Subcutaneous adipose tissue (tissue), 4 donors: ENCODE measurements around the gene SEMA5B. TPM values are rescaled to one million over a fixed set of nuclear protein-coding genes. Genes with fewer than 3 reads are reported as not detected.

Source experiments
- total RNA-seq, 4 donors: library from RNA; depleted of rRNA; stranded (reverse); fragments of >200 nt; gene quantifications; one replicate each; pipeline ENCODE4 v1.1.0, GENCODE V29; 2016
- TF ChIP-seq, protein P1 (sequence below): fragments of 450-650 bp; IDR thresholded peaks from one replicate; pipeline ENCODE4 v1.5.1; 2016; ENCODE audit warnings: low read depth, mild to moderate bottlenecking, control low read depth, antibody characterized with exemption, moderate library complexity

Gene SEMA5B
- total RNA-seq, 4 donors from 2014 or later = 0.51 to 0.88 TPM; not detected in 2

- TF ChIP-seq, protein P1, sequence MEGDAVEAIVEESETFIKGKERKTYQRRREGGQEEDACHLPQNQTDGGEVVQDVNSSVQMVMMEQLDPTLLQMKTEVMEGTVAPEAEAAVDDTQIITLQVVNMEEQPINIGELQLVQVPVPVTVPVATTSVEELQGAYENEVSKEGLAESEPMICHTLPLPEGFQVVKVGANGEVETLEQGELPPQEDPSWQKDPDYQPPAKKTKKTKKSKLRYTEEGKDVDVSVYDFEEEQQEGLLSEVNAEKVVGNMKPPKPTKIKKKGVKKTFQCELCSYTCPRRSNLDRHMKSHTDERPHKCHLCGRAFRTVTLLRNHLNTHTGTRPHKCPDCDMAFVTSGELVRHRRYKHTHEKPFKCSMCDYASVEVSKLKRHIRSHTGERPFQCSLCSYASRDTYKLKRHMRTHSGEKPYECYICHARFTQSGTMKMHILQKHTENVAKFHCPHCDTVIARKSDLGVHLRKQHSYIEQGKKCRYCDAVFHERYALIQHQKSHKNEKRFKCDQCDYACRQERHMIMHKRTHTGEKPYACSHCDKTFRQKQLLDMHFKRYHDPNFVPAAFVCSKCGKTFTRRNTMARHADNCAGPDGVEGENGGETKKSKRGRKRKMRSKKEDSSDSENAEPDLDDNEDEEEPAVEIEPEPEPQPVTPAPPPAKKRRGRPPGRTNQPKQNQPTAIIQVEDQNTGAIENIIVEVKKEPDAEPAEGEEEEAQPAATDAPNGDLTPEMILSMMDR = no peak
These were observed 43.6 kb upstream of the SEMA5B start for GRCh38 chr3:123071146-123071545.

DNA sequence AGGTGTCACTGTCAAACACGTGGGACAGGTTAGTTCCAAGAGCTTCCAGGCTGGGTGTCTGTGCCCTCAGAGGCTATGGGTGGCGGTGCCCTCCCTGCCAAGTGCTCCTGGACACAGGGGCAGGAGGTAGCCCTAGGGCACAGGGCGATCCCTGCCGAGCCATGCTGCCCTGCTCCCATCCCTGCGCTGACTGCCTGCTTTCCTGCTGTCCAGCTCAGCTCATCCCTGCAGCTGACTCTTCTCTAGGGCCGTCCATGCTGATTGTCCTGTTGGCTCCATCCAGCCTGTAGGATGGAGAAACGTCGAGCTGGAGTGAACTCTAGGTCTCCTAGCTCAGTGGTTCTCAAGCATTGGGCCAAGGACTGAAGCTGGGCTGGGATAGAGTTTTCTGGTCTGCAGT, 42.9 kb upstream of the SEMA5B start:
- TF ChIP-seq, protein P1 = no peak

GRCh38 chr3:123068601-123069381, 41.2 kb upstream of the SEMA5B start:
- TF ChIP-seq, protein P1 = no peak

DNA sequence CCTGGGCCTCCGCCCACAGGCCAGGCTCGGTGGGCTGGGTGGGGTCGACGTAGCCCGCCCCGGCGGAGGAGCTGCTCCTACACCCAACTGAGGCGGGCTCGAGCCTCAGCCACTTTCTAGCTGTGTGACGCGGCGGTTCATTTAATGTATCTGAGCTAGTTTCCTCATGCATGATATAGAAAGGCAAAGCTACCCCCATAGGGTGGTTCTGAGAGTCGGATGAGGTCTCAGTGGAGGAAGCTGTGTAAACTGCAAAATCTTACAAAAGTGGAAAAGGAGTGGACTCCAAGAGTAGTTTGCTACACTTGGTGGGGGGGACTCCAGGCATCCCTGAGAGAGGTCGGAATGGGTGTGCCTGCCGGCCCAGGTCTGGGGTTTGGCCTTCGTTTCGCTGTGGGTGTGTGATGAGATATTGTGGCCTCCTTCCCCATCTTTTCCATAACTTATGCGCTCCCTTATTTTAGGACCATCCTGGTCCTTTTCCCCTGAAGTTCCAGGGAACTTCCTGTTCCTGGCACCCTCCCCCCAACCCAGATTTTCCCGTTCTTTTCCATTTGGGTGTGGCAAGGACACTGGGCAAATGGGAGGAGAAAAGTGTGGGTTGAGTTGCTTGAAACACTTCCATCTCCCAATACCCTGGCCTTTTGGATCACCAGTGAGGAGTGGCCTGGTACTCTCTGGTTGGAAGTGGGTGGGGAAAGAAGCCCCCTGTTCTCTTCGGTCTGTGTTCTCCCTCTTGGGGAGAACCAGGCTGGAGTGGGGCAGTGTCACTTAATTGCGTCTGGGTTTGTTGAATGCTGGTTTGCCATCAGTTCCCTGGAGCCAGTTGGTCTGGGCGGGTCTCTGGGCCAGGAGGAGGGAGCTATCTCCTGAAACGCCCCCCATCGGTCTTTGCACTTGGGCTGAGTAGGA, 40.4 kb upstream of the SEMA5B start:
- TF ChIP-seq, protein P1 = no peak

DNA sequence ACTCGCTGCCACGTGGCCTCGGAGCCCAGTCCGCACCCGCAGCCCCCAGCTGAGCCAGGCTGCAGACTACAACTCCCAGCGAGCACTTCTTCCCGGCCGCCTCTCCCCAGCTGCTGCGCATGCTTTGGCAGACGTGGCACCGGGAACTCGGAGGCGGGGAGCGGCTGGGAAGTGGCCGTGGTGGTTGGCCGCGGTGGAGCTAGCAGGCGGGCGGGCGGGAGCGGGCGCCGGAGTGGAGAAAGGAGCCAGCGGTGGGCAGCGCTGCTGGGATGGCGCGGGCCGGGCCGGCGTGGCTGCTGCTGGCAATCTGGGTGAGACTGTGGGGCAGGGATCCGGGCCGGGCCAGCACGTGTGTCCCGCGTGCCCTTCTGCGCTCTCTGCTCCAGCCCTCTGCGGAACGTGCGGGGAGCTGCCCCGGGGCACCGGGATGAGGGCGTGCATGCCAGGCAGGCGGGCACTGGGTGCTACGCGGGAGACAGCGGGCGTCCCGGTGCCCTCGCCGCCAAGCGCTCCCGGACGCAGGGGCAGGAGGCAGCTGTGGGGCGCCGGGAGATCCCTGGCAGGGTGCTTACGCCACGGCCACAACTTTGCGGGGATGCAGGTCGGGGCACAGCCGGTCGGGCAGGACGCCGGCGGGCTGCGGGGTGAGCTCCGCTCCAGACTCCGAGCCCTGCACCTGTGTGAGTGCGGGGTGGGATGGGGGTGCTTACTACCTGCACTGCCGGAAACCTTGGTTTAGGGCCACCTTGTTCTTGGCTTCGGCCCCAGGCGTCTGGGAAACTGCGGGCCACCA, 39.5 kb upstream of the SEMA5B start, which contains the start of gene PDIA5:
TSS of gene PDIA5 (plus strand) at position 130 of the 793 bp plus-strand sequence. CDS start at position 270, 140 bp downstream.
- TF ChIP-seq, protein P1 = no peak

- TF ChIP-seq, protein P1 = no peak
These were observed 39.0 kb upstream of the SEMA5B start for GRCh38 chr3:123066599-123066895.
